ENCODE measurements around the gene PHF1.
"Not testable (repeated sequence)": the region's sequence is repeated elsewhere in the genome, so short reads cannot be mapped to it uniquely, and the experiment has no call there.

DNA sequence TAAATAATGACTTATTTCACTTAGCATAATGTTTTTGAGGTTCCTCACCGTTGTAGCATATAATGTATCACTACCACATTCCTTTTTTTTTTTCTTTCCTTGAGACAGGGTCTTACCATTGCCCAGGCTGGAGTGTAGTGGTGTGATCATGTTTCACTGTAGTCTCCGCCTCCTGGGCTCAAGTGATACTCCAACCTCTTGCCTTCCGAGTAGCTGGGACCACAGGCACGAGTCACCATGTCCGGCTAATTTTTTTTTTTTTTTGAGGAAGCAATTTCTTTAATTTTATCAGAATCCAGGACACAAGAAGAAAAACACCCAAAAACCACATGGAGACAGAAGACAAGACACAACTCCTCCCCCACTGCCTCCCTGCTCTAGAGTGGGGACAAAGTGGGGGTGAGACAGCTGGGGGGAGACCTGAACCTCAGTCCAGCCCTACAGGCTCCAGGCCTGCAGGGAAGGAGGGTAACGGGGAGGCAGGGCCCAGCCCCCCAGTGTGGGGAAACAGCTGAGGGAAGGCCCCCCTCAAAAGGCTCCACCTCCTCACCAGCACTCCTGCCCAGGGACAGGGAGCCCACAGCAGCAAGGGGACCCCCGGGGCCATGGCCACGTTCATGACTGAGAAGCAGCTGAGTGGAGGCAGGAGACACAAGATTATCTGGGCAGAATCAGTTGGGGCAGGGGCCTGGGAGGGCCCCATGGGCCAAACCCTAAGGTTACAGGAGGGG is 46.2 kb upstream of the PHF1 start:
- TF ChIP-seq, protein P1, sequence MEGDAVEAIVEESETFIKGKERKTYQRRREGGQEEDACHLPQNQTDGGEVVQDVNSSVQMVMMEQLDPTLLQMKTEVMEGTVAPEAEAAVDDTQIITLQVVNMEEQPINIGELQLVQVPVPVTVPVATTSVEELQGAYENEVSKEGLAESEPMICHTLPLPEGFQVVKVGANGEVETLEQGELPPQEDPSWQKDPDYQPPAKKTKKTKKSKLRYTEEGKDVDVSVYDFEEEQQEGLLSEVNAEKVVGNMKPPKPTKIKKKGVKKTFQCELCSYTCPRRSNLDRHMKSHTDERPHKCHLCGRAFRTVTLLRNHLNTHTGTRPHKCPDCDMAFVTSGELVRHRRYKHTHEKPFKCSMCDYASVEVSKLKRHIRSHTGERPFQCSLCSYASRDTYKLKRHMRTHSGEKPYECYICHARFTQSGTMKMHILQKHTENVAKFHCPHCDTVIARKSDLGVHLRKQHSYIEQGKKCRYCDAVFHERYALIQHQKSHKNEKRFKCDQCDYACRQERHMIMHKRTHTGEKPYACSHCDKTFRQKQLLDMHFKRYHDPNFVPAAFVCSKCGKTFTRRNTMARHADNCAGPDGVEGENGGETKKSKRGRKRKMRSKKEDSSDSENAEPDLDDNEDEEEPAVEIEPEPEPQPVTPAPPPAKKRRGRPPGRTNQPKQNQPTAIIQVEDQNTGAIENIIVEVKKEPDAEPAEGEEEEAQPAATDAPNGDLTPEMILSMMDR (IDR thresholded peaks at IDR 0.05): not testable (repeated sequence)
- not testable (repeated sequence) for TF ChIP-seq EZH2 (IDR thresholded peaks at IDR 0.05; ENCODE audit: borderline replicate concordance, insufficient read depth, low read depth, low read length, poor library complexity, severe bottlenecking)

All from B cell (primary cell).